Measurements from ENCODE around the gene RPS19BP1.

Gene RPS19BP1

GRCh38 chr22:39532215-39533073, at the start of gene RPS19BP1:
Gene RPS19BP1 (minus strand): TSS chr22:39532748. CDS start chr22:39532738, 10 bp downstream.
- Histone ChIP-seq H3K27ac (peak within 1 kb of the TSS; percentile 90 to 97), H3K4me1 (peaks cover 9 to 58% (median 51%) of the 10 kb centered on the region in 4 donors), H3K9me3 (no peaks in the 10 kb centered on the region), H3K36me3 (peaks cover 0 to 35% (median 0%) of the 10 kb centered on the region in 3 donors), H3K27me3 (no peaks in the 10 kb centered on the region), H3K4me3 (peak within 1 kb of the TSS; percentile 79 to 94)
- TF ChIP-seq CTCF (IDR thresholded peaks at IDR 0.05): no peak
- peak; percentile 99 to 100 for DNase-seq
- intact Hi-C loops (cut with DNase I; ENCODE audit: low total_unique reads): loop anchor here (10.0 kb wide), 1 partner anchor 812 kb away; the partner anchor contains the start of gene ADSL

GRCh38 chr22:39581303-39581702, 48.8 kb upstream of the RPS19BP1 start:
- Histone ChIP-seq H3K4me3 (no peak overlapping the region), H3K9me3 (no peaks in the 10 kb centered on the region), H3K27ac (no peak overlapping the region), H3K4me1 (no peaks in the 10 kb centered on the region), H3K36me3 (no peaks in the 10 kb centered on the region), H3K27me3 (peaks cover 0 to 45% of the 10 kb centered on the region in 2 donors)
- intact Hi-C loops (cut with DNase I; ENCODE audit: low total_unique reads): no loop called here
- TF ChIP-seq CTCF (IDR thresholded peaks at IDR 0.05): no peak
- no peak for DNase-seq

- H3K4me1 ChIP-seq: no peaks in the 10 kb centered on the region
- H3K27me3 ChIP-seq: peaks cover 0 to 44% of the 10 kb centered on the region in 2 donors
- TF ChIP-seq CTCF (IDR thresholded peaks at IDR 0.05): no peak
Observed at GRCh38 chr22:39580795-39581194, 48.2 kb upstream of the RPS19BP1 start.

GRCh38 chr22:39580006-39580441, 47.5 kb upstream of the RPS19BP1 start:
- no peaks in the 10 kb centered on the region for H3K36me3 ChIP-seq
- no peak overlapping the region for H3K27ac ChIP-seq
- no peak for TF ChIP-seq CTCF (IDR thresholded peaks at IDR 0.05)
- no peak for DNase-seq
- intact Hi-C loops (cut with DNase I; ENCODE audit: low total_unique reads): no loop called here
- no peak overlapping the region for H3K4me3 ChIP-seq
- peaks cover 0 to 43% of the 10 kb centered on the region in 2 donors for H3K27me3 ChIP-seq
- H3K9me3 ChIP-seq: no peaks in the 10 kb centered on the region
- no peaks in the 10 kb centered on the region for H3K4me1 ChIP-seq

More at GRCh38 chr22:39580795-39581194, 48.2 kb upstream of the RPS19BP1 start:
- Histone ChIP-seq H3K27ac (no peak overlapping the region), H3K36me3 (no peaks in the 10 kb centered on the region), H3K9me3 (no peaks in the 10 kb centered on the region), H3K4me3 (no peak overlapping the region)
- DNase-seq: no peak
- intact Hi-C loops (cut with DNase I; ENCODE audit: low total_unique reads): no loop called here

- intact Hi-C loops (cut with DNase I; ENCODE audit: low total_unique reads): no loop called here
- no peak overlapping the region for H3K27ac ChIP-seq
- no peak for TF ChIP-seq CTCF (IDR thresholded peaks at IDR 0.05)
- no peaks in the 10 kb centered on the region for H3K9me3 ChIP-seq
- H3K4me3 ChIP-seq: no peak overlapping the region
- no peaks in the 10 kb centered on the region for H3K4me1 ChIP-seq
- peaks cover 0 to 40% of the 10 kb centered on the region in 2 donors for H3K27me3 ChIP-seq
- DNase-seq: no peak
- H3K36me3 ChIP-seq: no peaks in the 10 kb centered on the region
Observed at GRCh38 chr22:39577900-39578299, 45.4 kb upstream of the RPS19BP1 start.

Measured in tibial artery (tissue), 4 donors.